Activated T-cell treated with anti-CD3 and anti-CD28 coated beads, Interleukin-2, amount 50 U/mL, for 1 hour (primary cell): ENCODE data around the gene ABT1.
A peak's percentile ranks its signal among the peaks of the same experiment; 100 is the strongest.

Experiments
- DNase-seq: peaks from one replicate; pipeline ENCODE4 v3.0.0-alpha.2; 2020

The ABT1 gene

GRCh38 chr6:26575494-26575939 lies 21.2 kb upstream of the ABT1 start:
- no peak for DNase-seq

- DNase-seq = no peak
Measured at GRCh38 chr6:26576407-26576843, 20.3 kb upstream of the ABT1 start.

- DNase-seq = peak; percentile 62
Measured at GRCh38 chr6:26576929-26577719, 19.6 kb upstream of the ABT1 start.

- no peak for DNase-seq
Measured at GRCh38 chr6:26577720-26578072, 19.1 kb upstream of the ABT1 start.

GRCh38 chr6:26578279-26578678 lies 18.5 kb upstream of the ABT1 start:
- no peak for DNase-seq

GRCh38 chr6:26578741-26579140 lies 18.0 kb upstream of the ABT1 start:
- DNase-seq = no peak

- DNase-seq = no peak
Measured at GRCh38 chr6:26581164-26581915, 15.4 kb upstream of the ABT1 start.

GRCh38 chr6:26588965-26589364 lies 7.8 kb upstream of the ABT1 start:
- DNase-seq = no peak

- no peak for DNase-seq
Measured at GRCh38 chr6:26592649-26593048, 4.1 kb upstream of the ABT1 start.

- no peak for DNase-seq
Measured at GRCh38 chr6:26593278-26594130, 3.2 kb upstream of the ABT1 start.

GRCh38 chr6:26594131-26594498 lies 2.6 kb upstream of the ABT1 start:
- DNase-seq = no peak

- no peak for DNase-seq
Measured at GRCh38 chr6:26594730-26595632, 1.8 kb upstream of the ABT1 start.

GRCh38 chr6:26595669-26596269 lies 984 bp upstream of the ABT1 start:
- DNase-seq = peak; percentile 87

GRCh38 chr6:26597389-26597766 lies 625 bp downstream of the ABT1 start:
- DNase-seq = no peak

- DNase-seq = no peak
Measured at GRCh38 chr6:26597821-26598220, 1.1 kb downstream of the ABT1 start.

GRCh38 chr6:26598267-26598666 lies 1.5 kb downstream of the ABT1 start:
- DNase-seq = no peak

GRCh38 chr6:26599134-26599533 lies 2.4 kb downstream of the ABT1 start:
- no peak for DNase-seq

GRCh38 chr6:26599591-26599990 lies 2.8 kb downstream of the ABT1 start:
- DNase-seq = no peak

GRCh38 chr6:26600759-26601158 lies 4.0 kb downstream of the ABT1 start:
- DNase-seq = no peak

GRCh38 chr6:26602262-26602661 lies 5.5 kb downstream of the ABT1 start:
- DNase-seq = no peak

GRCh38 chr6:26604026-26604425 lies 7.3 kb downstream of the ABT1 start:
- DNase-seq = no peak

- DNase-seq = no peak
Measured at GRCh38 chr6:26604797-26605196, 8.0 kb downstream of the ABT1 start.
